Measurements from ENCODE around the gene TMEM116. TPM values are rescaled to one million over a fixed set of nuclear protein-coding genes. Genes with fewer than 3 reads are reported as not detected.

TMEM116 gene
- total RNA-seq, 2 experiments from 2014 or later, result 9.0 to 13.1 TPM

DNA sequence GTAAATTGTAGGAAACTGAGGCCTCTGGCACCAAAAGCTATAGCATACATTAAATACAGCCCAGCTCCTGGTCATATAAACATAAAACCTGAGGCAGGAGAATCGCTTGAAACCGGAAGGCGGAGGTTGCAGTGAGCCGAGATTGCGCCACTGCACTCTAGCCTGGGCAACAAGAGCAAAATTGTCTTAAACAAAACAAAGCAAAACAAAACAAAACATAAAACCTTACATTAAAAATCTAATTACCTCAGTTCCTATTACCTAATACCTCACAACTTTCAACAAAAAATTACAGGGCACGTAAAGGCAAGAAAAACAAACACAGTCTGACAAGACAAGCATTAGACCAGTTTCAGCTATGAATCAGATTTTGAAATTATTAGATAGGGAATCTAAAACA is 36.7 kb downstream of the TMEM116 start:
- Histone ChIP-seq H4K20me1 (ENCODE audit: insufficient read depth, low read length) (no peaks in the 10 kb centered on the region), H3K4me3 (ENCODE audit: low read depth, low read length, poor library complexity, severe bottlenecking) (no peak overlapping the region), H3K4me2 (ENCODE audit: low read length) (no peak overlapping the region), H3K27ac (ENCODE audit: low read depth, low read length, poor library complexity, severe bottlenecking) (no peak overlapping the region), H3K4me1 (ENCODE audit: insufficient read depth, low read length, poor library complexity, severe bottlenecking) (no peaks in the 10 kb centered on the region), H3K9me3 (ENCODE audit: low read length) (no peaks in the 10 kb centered on the region), H3K9me2 (ENCODE audit: insufficient read depth, low read length) (no peaks in the 10 kb centered on the region), H3K36me3 (ENCODE audit: insufficient read depth, low read length) (no peaks in the 10 kb centered on the region), H2AFZ (ENCODE audit: low read length) (no peak overlapping the region), H3K79me2 (ENCODE audit: insufficient read depth, low read depth, low read length) (no peaks in the 10 kb centered on the region)
- ChIA-PET POLR2A (no interaction called here), CTCF (ENCODE audit: unreplicated experiment) (no interaction called here)
- BruUV-seq (replicated peaks), result no TSS peak
- intact Hi-C loops (cut with micrococcal nuclease; ENCODE audit: unreplicated experiment), result no loop called here
- DNase-seq (ENCODE audit: low spot score), result no peak
- TF ChIP-seq CTCF (conservative IDR thresholded peaks at IDR 0.05; ENCODE audit: low read length), result no peak
- TF ChIP-seq EZH2phosphoT487 (IDR thresholded peaks at IDR 0.05; ENCODE audit: borderline replicate concordance, low read depth, low read length), result no peak

DNA sequence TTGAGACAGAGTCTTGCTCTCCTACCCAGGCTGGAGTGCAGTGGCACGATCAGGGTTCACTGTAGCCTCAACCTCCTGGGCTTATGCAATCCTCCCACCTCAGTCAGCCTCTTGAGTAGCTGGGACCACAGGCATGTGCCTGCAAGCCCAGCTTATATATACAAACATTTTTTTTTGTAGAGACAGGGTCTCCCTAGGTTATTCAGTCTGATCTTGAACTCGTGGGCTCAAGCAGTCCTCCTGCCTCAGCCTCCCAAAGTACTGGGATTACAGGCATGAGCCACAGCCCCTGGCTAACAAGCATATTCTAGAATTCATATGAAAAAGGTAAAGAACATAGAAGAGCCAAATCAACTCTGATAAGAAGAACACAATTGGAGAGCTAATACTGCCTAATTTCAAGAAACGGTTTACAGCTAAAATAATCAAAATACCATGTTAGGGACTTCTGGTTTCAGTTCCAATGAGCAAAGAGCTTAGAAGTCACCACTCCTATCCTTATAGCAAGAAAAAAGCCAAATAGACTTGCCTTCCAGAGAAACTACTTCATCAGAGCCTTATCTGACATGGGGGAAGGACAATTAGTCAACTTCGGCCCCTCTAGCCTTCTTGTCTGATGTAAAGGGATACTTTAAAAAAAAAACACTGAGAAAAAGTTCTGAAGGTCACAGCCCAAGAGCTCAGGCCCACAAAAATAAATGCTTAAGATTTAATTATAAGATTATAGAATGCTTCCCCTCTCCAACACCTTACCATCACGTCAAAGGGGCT is 37.6 kb downstream of the TMEM116 start:
- DNase-seq (ENCODE audit: low spot score), result no peak
- POLR2A ChIA-PET, result interaction anchor here (0.6 kb wide), 1 partner anchor 654 kb away, joined by 5 read pairs; no protein-coding TSS in a partner anchor
- no peak overlapping the region for H3K4me2 ChIP-seq (ENCODE audit: low read length)
- H3K27ac ChIP-seq (ENCODE audit: low read depth, low read length, poor library complexity, severe bottlenecking), result no peak overlapping the region
- H4K20me1 ChIP-seq (ENCODE audit: insufficient read depth, low read length), result no peaks in the 10 kb centered on the region
- no peaks in the 10 kb centered on the region for H3K79me2 ChIP-seq (ENCODE audit: insufficient read depth, low read depth, low read length)
- no peaks in the 10 kb centered on the region for H3K9me3 ChIP-seq (ENCODE audit: low read length)
- no peaks in the 10 kb centered on the region for H3K4me1 ChIP-seq (ENCODE audit: insufficient read depth, low read length, poor library complexity, severe bottlenecking)
- intact Hi-C loops (cut with micrococcal nuclease; ENCODE audit: unreplicated experiment), result no loop called here
- no peak for TF ChIP-seq EZH2phosphoT487 (IDR thresholded peaks at IDR 0.05; ENCODE audit: borderline replicate concordance, low read depth, low read length)
- TF ChIP-seq CTCF (conservative IDR thresholded peaks at IDR 0.05; ENCODE audit: low read length), result no peak
- H3K36me3 ChIP-seq (ENCODE audit: insufficient read depth, low read length), result no peaks in the 10 kb centered on the region
- CTCF ChIA-PET (ENCODE audit: unreplicated experiment), result no interaction called here
- BruUV-seq (replicated peaks), result no TSS peak
- H3K4me3 ChIP-seq (ENCODE audit: low read depth, low read length, poor library complexity, severe bottlenecking), result no peak overlapping the region
- no peak overlapping the region for H2AFZ ChIP-seq (ENCODE audit: low read length)
- H3K9me2 ChIP-seq (ENCODE audit: insufficient read depth, low read length), result no peaks in the 10 kb centered on the region

- H4K20me1 ChIP-seq (ENCODE audit: insufficient read depth, low read length), result no peaks in the 10 kb centered on the region
- no peaks in the 10 kb centered on the region for H3K9me3 ChIP-seq (ENCODE audit: low read length)
- POLR2A ChIA-PET, result no interaction called here
- no peak overlapping the region for H3K4me2 ChIP-seq (ENCODE audit: low read length)
- no peak overlapping the region for H3K4me3 ChIP-seq (ENCODE audit: low read depth, low read length, poor library complexity, severe bottlenecking)
- TF ChIP-seq CTCF (conservative IDR thresholded peaks at IDR 0.05; ENCODE audit: low read length), result no peak
- no peak for TF ChIP-seq EZH2phosphoT487 (IDR thresholded peaks at IDR 0.05; ENCODE audit: borderline replicate concordance, low read depth, low read length)
- intact Hi-C loops (cut with micrococcal nuclease; ENCODE audit: unreplicated experiment), result no loop called here
- CTCF ChIA-PET (ENCODE audit: unreplicated experiment), result no interaction called here
- no peaks in the 10 kb centered on the region for H3K79me2 ChIP-seq (ENCODE audit: insufficient read depth, low read depth, low read length)
- H3K4me1 ChIP-seq (ENCODE audit: insufficient read depth, low read length, poor library complexity, severe bottlenecking), result no peaks in the 10 kb centered on the region
- H3K36me3 ChIP-seq (ENCODE audit: insufficient read depth, low read length), result no peaks in the 10 kb centered on the region
- BruUV-seq (replicated peaks), result no TSS peak
- no peak overlapping the region for H2AFZ ChIP-seq (ENCODE audit: low read length)
- DNase-seq (ENCODE audit: low spot score), result no peak
- no peaks in the 10 kb centered on the region for H3K9me2 ChIP-seq (ENCODE audit: insufficient read depth, low read length)
- no peak overlapping the region for H3K27ac ChIP-seq (ENCODE audit: low read depth, low read length, poor library complexity, severe bottlenecking)
These were observed 41.2 kb downstream of the TMEM116 start for GRCh38 chr12:111971800-111972199.

Measured in OCI-LY7 (cell line).